ENCODE data around the gene DMXL1.

The DMXL1 gene

DNA sequence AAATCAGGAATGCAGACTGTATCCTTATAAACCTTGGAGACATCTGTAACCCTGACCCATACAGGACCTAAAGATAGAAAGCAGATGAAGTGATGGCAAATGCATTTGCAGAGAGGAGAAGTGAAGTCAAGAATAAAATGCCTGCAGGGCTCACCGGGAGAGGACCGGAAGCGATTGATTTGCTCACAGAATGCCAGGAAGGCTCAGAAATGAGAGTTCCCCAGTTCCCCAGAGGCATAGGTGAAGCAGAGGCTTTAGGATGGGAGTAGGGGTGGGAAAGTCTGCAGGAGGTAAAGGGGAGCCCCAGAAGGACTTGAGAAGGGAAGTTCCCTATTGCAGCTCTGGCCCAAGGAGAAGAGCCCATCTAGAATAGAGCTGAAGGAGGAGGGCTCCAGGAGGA, 221.0 kb downstream of the DMXL1 start:
- Histone ChIP-seq H3K9me3 (replicated peaks in 1 of 11) (peaks cover 7 to 20% (median 14%) of the 10 kb centered on the region in 11 experiments; a peak in 15 of 22 replicates), H3K9ac (no peak overlapping the region), H3K4me3 (no peak overlapping the region), H3K27ac (peak overlapping the region in 6 of 11 experiments; percentile 8 to 76 (median 30); a peak in 5 of 22 replicates), H4K20me1 (peaks cover 0 to 59% (median 0%) of the 10 kb centered on the region in 11 experiments; a peak in 6 of 22 replicates), H3K4me1 (peaks cover 52 to 63% (median 53%) of the 10 kb centered on the region in 10 experiments), H3K36me3 (peaks cover 0 to 12% (median 6%) of the 10 kb centered on the region in 11 experiments; a peak in 4 of 22 replicates), H3K4me2 (peak overlapping the region; percentile 22 to 75 (median 56); a peak in 19 of 22 replicates), H3K27me3 (no peaks in the 10 kb centered on the region)
- TF ChIP-seq Cebpa-rat (IDR thresholded peaks at IDR 0.05), result no peak

DNA sequence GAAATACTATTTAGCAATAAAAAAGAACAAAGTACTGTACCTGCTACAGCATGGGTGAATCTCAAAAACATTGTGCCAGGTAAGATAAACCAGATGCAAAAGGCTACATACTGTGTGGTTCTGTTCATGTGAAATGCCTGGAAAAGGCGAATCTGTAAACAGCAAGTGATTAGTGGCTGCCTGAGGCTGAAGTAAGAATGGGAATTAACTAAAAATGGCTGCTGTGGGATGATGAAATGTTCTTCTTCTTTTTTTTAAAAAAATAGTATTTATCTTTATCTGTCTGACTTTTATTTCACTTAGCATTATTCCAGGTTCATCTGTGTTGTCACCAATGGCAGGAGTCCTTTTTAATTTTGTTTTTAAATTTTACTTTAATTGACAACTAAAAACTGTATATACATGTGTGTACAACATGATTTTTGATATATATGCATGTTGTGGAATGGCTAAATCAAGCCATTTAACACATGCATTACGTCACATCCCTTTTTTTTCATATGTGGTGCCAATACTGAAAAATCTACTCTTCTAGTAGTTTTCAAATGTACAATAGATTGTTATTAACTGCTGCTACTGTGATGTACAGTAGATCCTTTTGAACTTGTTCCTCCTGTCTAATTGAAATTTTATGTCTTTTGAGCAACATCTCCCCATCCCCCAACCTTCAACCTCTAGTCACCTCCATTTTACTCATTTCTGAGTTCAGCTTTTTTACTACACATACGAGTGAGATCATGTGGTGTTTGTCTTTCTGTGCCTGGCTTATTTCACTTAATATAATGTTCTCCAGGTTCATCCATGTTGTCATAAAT, 222.0 kb downstream of the DMXL1 start:
- Histone ChIP-seq H4K20me1 (peaks cover 0 to 49% (median 0%) of the 10 kb centered on the region in 11 experiments; a peak in 4 of 22 replicates), H3K4me2 (no peak overlapping the region)

DNA sequence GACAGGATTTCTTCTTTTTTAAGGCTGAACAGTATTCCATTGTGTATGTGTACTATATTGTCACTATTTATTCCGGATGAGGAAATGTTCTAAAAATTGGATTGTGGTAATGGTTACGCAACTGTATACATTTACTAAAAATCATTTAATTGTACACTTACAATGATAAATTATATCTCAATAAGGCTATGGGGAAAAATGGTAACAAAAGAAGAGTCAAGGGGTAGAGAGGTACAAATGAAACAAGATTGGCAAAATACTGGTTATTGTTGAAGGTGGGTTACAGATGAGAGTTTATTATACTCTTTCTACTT, 222.6 kb downstream of the DMXL1 start:
- H3K4me3 ChIP-seq, result no peak overlapping the region
- no peak overlapping the region for H3K27ac ChIP-seq
- TF ChIP-seq Cebpa-rat (IDR thresholded peaks at IDR 0.05), result no peak
- no peaks in the 10 kb centered on the region for H3K27me3 ChIP-seq
- no peak overlapping the region for H3K9ac ChIP-seq
- peaks cover 36 to 47% (median 37%) of the 10 kb centered on the region in 10 experiments for H3K4me1 ChIP-seq
- no peak overlapping the region for H3K4me2 ChIP-seq
- peaks cover 7 to 20% (median 14%) of the 10 kb centered on the region in 11 experiments; a peak in 15 of 22 replicates for H3K9me3 ChIP-seq (replicated peaks in 1 of 11)
- H4K20me1 ChIP-seq, result peaks cover 0 to 43% (median 0%) of the 10 kb centered on the region in 11 experiments; a peak in 4 of 22 replicates
- peaks cover 0 to 12% (median 6%) of the 10 kb centered on the region in 11 experiments; a peak in 4 of 22 replicates for H3K36me3 ChIP-seq

More for the DNA sequence above, 222.0 kb downstream of the DMXL1 start:
- no peak overlapping the region for H3K9ac ChIP-seq
- peaks cover 7 to 20% (median 14%) of the 10 kb centered on the region in 11 experiments; a peak in 15 of 22 replicates for H3K9me3 ChIP-seq (replicated peaks in 1 of 11)
- H3K36me3 ChIP-seq, result peaks cover 0 to 12% (median 6%) of the 10 kb centered on the region in 11 experiments; a peak in 4 of 22 replicates
- TF ChIP-seq Cebpa-rat (IDR thresholded peaks at IDR 0.05), result no peak
- no peak overlapping the region for H3K27ac ChIP-seq
- no peak overlapping the region for H3K4me3 ChIP-seq
- H3K4me1 ChIP-seq, result peaks cover 41 to 52% (median 43%) of the 10 kb centered on the region in 10 experiments
- H3K27me3 ChIP-seq, result no peaks in the 10 kb centered on the region
